ENCODE results near the gene RNLS.

RNLS gene

GRCh38 chr10:88428442-88428841 lies 154.7 kb downstream of the RNLS start:
- no peak for DNase-seq (ENCODE audit: low spot score)

GRCh38 chr10:88427024-88427423 lies 156.1 kb downstream of the RNLS start:
- no peak for DNase-seq (ENCODE audit: low spot score)

- DNase-seq (ENCODE audit: low spot score) = no peak
Measured at GRCh38 chr10:88424881-88425280, 158.2 kb downstream of the RNLS start.

- DNase-seq (ENCODE audit: low spot score) = no peak
Measured at GRCh38 chr10:88423732-88424131, 159.4 kb downstream of the RNLS start.

- DNase-seq (ENCODE audit: low spot score) = no peak
Measured at GRCh38 chr10:88421590-88421989, 161.5 kb downstream of the RNLS start.

- no peak for DNase-seq (ENCODE audit: low spot score)
Measured at GRCh38 chr10:88418871-88419270, 164.2 kb downstream of the RNLS start.

- DNase-seq (ENCODE audit: low spot score) = no peak
Measured at GRCh38 chr10:88417387-88418030, 165.6 kb downstream of the RNLS start.

- DNase-seq (ENCODE audit: low spot score) = no peak
Measured at GRCh38 chr10:88416801-88417200, 166.3 kb downstream of the RNLS start.

- no peak for DNase-seq (ENCODE audit: low spot score)
Measured at GRCh38 chr10:88415533-88416130, 167.5 kb downstream of the RNLS start.

- no peak for DNase-seq (ENCODE audit: low spot score)
Measured at GRCh38 chr10:88413412-88413811, 169.7 kb downstream of the RNLS start.

- no peak for DNase-seq (ENCODE audit: low spot score)
Measured at GRCh38 chr10:88411772-88412349, 171.3 kb downstream of the RNLS start.

GRCh38 chr10:88409824-88410223 lies 173.3 kb downstream of the RNLS start:
- no peak for DNase-seq (ENCODE audit: low spot score)

- no peak for DNase-seq (ENCODE audit: low spot score)
Measured at GRCh38 chr10:88409236-88409635, 173.9 kb downstream of the RNLS start.

- DNase-seq (ENCODE audit: low spot score) = no peak
Measured at GRCh38 chr10:88408096-88408495, 175.0 kb downstream of the RNLS start.

- DNase-seq (ENCODE audit: low spot score) = no peak
Measured at GRCh38 chr10:88404133-88404532, 179.0 kb downstream of the RNLS start.

- DNase-seq (ENCODE audit: low spot score) = no peak
Measured at GRCh38 chr10:88401671-88402347, 181.3 kb downstream of the RNLS start.

GRCh38 chr10:88399240-88399639 lies 183.9 kb downstream of the RNLS start:
- no peak for DNase-seq (ENCODE audit: low spot score)

- DNase-seq (ENCODE audit: low spot score) = no peak
Measured at GRCh38 chr10:88395677-88396076, 187.4 kb downstream of the RNLS start.

- peak; percentile 10 for DNase-seq (ENCODE audit: low spot score)
Measured at GRCh38 chr10:88392222-88392621, 190.9 kb downstream of the RNLS start.

GRCh38 chr10:88390041-88390440 lies 193.1 kb downstream of the RNLS start:
- DNase-seq (ENCODE audit: low spot score) = no peak

- DNase-seq (ENCODE audit: low spot score) = peak; percentile 62
Measured at GRCh38 chr10:88389456-88389855, 193.7 kb downstream of the RNLS start.

- no peak for DNase-seq (ENCODE audit: low spot score)
Measured at GRCh38 chr10:88388324-88388723, 194.8 kb downstream of the RNLS start.
